Astrocyte (in vitro differentiated cells and primary cell): ENCODE measurements around the gene SLC16A13. TPM values are rescaled to one million over a fixed set of nuclear protein-coding genes. Genes with fewer than 3 reads are reported as not detected.
A peak's percentile ranks its signal among the peaks of the same experiment; 100 is the strongest.

ENCODE experiments used
- DNase-seq: peaks from one replicate; pipeline ENCODE4 v3.0.0-alpha.2; 2010; ENCODE audit warnings: low read depth
- FAIRE-seq: peaks from 2 replicates; lab custom pipeline; 2011; peaks lifted over from hg19 to GRCh38; lab: Jason Lieb, UNC
- H2AFZ ChIP-seq: 2 replicates; pipeline ENCODE4 v1.6.0; 2012; ENCODE audit warnings: low read depth, low read length, inconsistent platforms
- H3K27ac ChIP-seq: 2 replicates; pipeline ENCODE4 v1.5.1; 2011; ENCODE audit warnings: low read depth, low read length, inconsistent platforms
- H3K27me3 ChIP-seq: 2 replicates; pipeline ENCODE4 v1.6.0; 2011; ENCODE audit warnings: low read length, inconsistent platforms; ENCODE audit not compliant: insufficient read depth
- H3K36me3 ChIP-seq: 2 replicates; pipeline ENCODE4 v1.5.1; 2011; ENCODE audit warnings: low read length, inconsistent platforms; ENCODE audit not compliant: insufficient read depth
- H3K4me1 ChIP-seq: 2 replicates; pipeline ENCODE4 v1.5.1; 2011; ENCODE audit warnings: low read length, inconsistent platforms; ENCODE audit not compliant: insufficient read depth
- H3K4me2 ChIP-seq: 2 replicates; pipeline ENCODE4 v1.6.0; 2012; ENCODE audit warnings: low read length, inconsistent platforms
- H3K4me3 ChIP-seq: 2 replicates; pipeline ENCODE4 v1.5.1; 2011; ENCODE audit warnings: low read depth, mild to moderate bottlenecking, low read length, inconsistent platforms; ENCODE audit not compliant: insufficient read depth
- H3K79me2 ChIP-seq: 2 replicates; pipeline ENCODE4 v1.6.0; 2012; ENCODE audit warnings: mild to moderate bottlenecking, low read length, inconsistent platforms; ENCODE audit not compliant: insufficient read depth
- H3K9ac ChIP-seq: 2 replicates; pipeline ENCODE4 v1.6.0; 2012; ENCODE audit warnings: mild to moderate bottlenecking, low read length, inconsistent platforms
- H3K9me3 ChIP-seq: 2 replicates; pipeline ENCODE4 v1.5.1; 2012; ENCODE audit warnings: low read depth, mild to moderate bottlenecking, low read length, inconsistent platforms; ENCODE audit not compliant: insufficient read depth
- H4K20me1 ChIP-seq: 2 replicates; pipeline ENCODE4 v1.6.0; 2012; ENCODE audit warnings: low read length, inconsistent platforms; ENCODE audit not compliant: insufficient read depth
- H3K27ac Mint-ChIP-seq: one replicate; pipeline ENCODE4 v1.8.0; 2021; ENCODE audit warnings: mild to moderate bottlenecking, mixed read lengths; ENCODE audit not compliant: unreplicated experiment
- H3K27me3 Mint-ChIP-seq: one replicate; pipeline ENCODE4 v1.8.0; 2021; ENCODE audit warnings: low read depth, mixed read lengths; ENCODE audit not compliant: unreplicated experiment
- H3K36me3 Mint-ChIP-seq: one replicate; pipeline ENCODE4 v1.8.0; 2021; ENCODE audit warnings: low read depth, mixed read lengths; ENCODE audit not compliant: unreplicated experiment
- H3K4me1 Mint-ChIP-seq: one replicate; pipeline ENCODE4 v1.8.0; 2021; ENCODE audit warnings: low read depth, mixed read lengths; ENCODE audit not compliant: unreplicated experiment
- H3K4me3 Mint-ChIP-seq: one replicate; pipeline ENCODE4 v1.8.0; 2021; ENCODE audit warnings: mild to moderate bottlenecking, moderate library complexity, mixed read lengths; ENCODE audit not compliant: unreplicated experiment
- H3K9me3 Mint-ChIP-seq: one replicate; pipeline ENCODE4 v1.8.0; 2021; ENCODE audit warnings: mild to moderate bottlenecking, mixed read lengths; ENCODE audit not compliant: unreplicated experiment
- EZH2 ChIP-seq: IDR thresholded peaks from 2 replicates; pipeline ENCODE4 v1.6.1; 2012; ENCODE audit warnings: mild to moderate bottlenecking, low read length, inconsistent platforms; ENCODE audit not compliant: insufficient read depth
- total RNA-seq: library from RNA; stranded (reverse); gene quantifications from 2 replicates; pipeline ENCODE4 v1.2.1, GENCODE V29; 2021
- TF ChIP-seq, protein P1 (sequence below): IDR thresholded peaks from 2 replicates; pipeline ENCODE4 v1.5.1; 2011; ENCODE audit warnings: low read depth, mild to moderate bottlenecking, inconsistent platforms, low read length, moderate library complexity; ENCODE audit not compliant: insufficient read depth

SLC16A13 gene
- total RNA-seq, 1 donor from 2014 or later, result 6.6 TPM

DNA sequence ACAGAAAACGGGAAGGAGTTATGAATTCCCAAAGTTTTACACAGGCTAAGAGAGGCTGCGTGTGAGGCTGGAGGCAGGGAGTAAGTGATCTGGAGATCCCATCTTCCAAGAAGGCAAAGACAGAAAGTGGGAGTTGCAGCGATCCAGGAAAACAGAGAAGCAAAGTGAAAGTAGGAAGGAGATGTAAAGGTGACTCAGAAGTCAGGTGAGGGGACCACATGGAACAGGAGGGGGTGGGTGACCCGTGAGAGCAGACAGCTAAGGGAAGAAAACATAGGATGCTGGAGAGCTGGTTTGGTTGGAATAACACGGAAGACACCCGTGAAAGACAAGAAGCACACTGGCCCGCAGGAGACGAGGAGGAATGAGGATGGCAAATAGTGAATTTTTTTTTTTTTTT lies 38.6 kb upstream of the SLC16A13 start:
- Histone ChIP-seq H3K27ac (no peak overlapping the region), H3K36me3 (peaks cover 6% of the 10 kb centered on the region), H3K4me3 (no peak overlapping the region), H4K20me1 (peaks cover 40% of the 10 kb centered on the region), H2AFZ (no peak overlapping the region), H3K9ac (no peak overlapping the region), H3K27me3 (no peaks in the 10 kb centered on the region), H3K4me2 (no peak overlapping the region), H3K9me3 (no peaks in the 10 kb centered on the region), H3K4me1 (peaks cover 6% of the 10 kb centered on the region), H3K79me2 (no peaks in the 10 kb centered on the region)
- DNase-seq (no peak), FAIRE-seq (no peak)
- H3K27ac Mint-ChIP-seq, result no peak overlapping the region
- no peak for TF ChIP-seq EZH2
- TF ChIP-seq, protein P1, sequence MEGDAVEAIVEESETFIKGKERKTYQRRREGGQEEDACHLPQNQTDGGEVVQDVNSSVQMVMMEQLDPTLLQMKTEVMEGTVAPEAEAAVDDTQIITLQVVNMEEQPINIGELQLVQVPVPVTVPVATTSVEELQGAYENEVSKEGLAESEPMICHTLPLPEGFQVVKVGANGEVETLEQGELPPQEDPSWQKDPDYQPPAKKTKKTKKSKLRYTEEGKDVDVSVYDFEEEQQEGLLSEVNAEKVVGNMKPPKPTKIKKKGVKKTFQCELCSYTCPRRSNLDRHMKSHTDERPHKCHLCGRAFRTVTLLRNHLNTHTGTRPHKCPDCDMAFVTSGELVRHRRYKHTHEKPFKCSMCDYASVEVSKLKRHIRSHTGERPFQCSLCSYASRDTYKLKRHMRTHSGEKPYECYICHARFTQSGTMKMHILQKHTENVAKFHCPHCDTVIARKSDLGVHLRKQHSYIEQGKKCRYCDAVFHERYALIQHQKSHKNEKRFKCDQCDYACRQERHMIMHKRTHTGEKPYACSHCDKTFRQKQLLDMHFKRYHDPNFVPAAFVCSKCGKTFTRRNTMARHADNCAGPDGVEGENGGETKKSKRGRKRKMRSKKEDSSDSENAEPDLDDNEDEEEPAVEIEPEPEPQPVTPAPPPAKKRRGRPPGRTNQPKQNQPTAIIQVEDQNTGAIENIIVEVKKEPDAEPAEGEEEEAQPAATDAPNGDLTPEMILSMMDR, result no peak
- peaks cover 1% of the 10 kb centered on the region for H3K9me3 Mint-ChIP-seq
- peaks cover 4% of the 10 kb centered on the region for H3K4me1 Mint-ChIP-seq
- H3K4me3 Mint-ChIP-seq, result peak overlapping the region; percentile 43
- H3K27me3 Mint-ChIP-seq, result peaks cover 5% of the 10 kb centered on the region
- peaks cover 32% of the 10 kb centered on the region for H3K36me3 Mint-ChIP-seq

DNA sequence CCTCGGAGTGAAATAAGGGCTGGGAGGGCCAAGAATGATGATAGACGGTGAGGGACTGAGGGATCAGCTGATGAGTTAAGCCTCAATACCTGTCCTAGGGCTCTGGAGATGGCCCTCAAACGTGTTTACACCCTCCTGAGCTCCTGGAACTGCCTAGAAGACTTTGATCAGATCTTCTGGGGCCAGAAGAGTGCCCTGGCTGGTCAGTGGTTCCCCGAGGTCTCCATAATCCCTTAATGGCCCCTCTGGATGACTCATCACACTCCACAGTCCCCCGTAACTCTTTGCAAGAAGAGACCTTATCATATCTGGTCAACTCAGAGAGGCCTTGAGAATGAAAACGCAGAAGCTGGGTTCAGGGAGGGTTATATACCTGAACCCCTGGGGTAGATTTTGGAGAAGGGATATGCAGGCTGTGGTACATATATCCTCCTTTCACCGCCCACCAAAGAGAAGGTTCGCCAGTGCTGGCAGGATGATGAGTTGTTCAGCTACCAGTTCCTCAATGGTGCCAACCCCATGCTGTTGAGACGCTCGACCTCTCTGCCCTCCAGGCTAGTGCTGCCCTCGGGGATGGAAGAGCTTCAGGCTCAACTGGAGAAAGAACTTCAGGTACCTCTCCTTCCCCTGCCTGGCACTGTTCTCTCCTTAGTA lies 36.8 kb upstream of the SLC16A13 start:
- Mint-ChIP-seq H3K9me3 (peaks cover 1% of the 10 kb centered on the region), H3K4me3 (no peak overlapping the region), H3K27ac (no peak overlapping the region), H3K36me3 (peaks cover 32% of the 10 kb centered on the region), H3K4me1 (peaks cover 4% of the 10 kb centered on the region), H3K27me3 (peaks cover 5% of the 10 kb centered on the region)
- Histone ChIP-seq H3K9ac (no peak overlapping the region), H3K4me2 (no peak overlapping the region), H2AFZ (no peak overlapping the region), H4K20me1 (peaks cover 53% of the 10 kb centered on the region), H3K27ac (no peak overlapping the region), H3K4me1 (peaks cover 6% of the 10 kb centered on the region), H3K27me3 (no peaks in the 10 kb centered on the region), H3K79me2 (peaks cover 3% of the 10 kb centered on the region), H3K4me3 (no peak overlapping the region), H3K36me3 (peaks cover 6% of the 10 kb centered on the region), H3K9me3 (no peaks in the 10 kb centered on the region)
- FAIRE-seq (no peak), DNase-seq (no peak)
- TF ChIP-seq EZH2, result no peak
- TF ChIP-seq, protein P1, result no peak

GRCh38 chr17:7001318-7001961 lies 34.4 kb upstream of the SLC16A13 start:
- Histone ChIP-seq H3K4me2 (no peak overlapping the region), H3K4me3 (no peak overlapping the region), H3K27me3 (no peaks in the 10 kb centered on the region), H3K79me2 (peaks cover 8% of the 10 kb centered on the region), H3K4me1 (no peaks in the 10 kb centered on the region), H3K9ac (no peak overlapping the region), H3K27ac (no peak overlapping the region), H4K20me1 (peaks cover 67% of the 10 kb centered on the region), H3K9me3 (no peaks in the 10 kb centered on the region), H2AFZ (no peak overlapping the region), H3K36me3 (peaks cover 6% of the 10 kb centered on the region)
- Mint-ChIP-seq H3K9me3 (peaks cover 1% of the 10 kb centered on the region), H3K27ac (no peak overlapping the region), H3K4me1 (no peaks in the 10 kb centered on the region), H3K36me3 (peaks cover 30% of the 10 kb centered on the region), H3K27me3 (peaks cover 1% of the 10 kb centered on the region), H3K4me3 (no peak overlapping the region)
- DNase-seq (no peak), FAIRE-seq (no peak)
- no peak for TF ChIP-seq EZH2
- TF ChIP-seq, protein P1, result peak; percentile 51
